Measurements from ENCODE around the gene KLF18.

DNA sequence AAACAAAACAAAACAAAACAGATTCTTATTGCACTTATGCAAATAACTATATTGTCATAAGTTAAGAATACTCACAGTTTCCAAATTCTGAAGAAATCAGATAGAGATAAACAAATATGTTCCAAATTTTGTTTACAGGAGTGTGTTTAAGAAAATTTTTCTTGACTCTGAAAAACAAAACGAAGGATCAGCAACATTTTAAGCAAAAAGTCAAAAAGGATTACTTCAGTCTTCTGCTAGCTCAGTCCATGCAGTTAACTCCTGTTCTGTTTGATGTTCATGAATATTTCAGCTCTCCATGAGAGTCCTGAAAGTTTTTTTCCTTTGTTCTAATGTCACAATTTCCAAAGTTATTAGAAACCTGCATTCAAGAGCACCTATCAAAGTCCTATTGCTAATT is 33.2 kb upstream of the KLF18 start:
- TF ChIP-seq, protein P1, sequence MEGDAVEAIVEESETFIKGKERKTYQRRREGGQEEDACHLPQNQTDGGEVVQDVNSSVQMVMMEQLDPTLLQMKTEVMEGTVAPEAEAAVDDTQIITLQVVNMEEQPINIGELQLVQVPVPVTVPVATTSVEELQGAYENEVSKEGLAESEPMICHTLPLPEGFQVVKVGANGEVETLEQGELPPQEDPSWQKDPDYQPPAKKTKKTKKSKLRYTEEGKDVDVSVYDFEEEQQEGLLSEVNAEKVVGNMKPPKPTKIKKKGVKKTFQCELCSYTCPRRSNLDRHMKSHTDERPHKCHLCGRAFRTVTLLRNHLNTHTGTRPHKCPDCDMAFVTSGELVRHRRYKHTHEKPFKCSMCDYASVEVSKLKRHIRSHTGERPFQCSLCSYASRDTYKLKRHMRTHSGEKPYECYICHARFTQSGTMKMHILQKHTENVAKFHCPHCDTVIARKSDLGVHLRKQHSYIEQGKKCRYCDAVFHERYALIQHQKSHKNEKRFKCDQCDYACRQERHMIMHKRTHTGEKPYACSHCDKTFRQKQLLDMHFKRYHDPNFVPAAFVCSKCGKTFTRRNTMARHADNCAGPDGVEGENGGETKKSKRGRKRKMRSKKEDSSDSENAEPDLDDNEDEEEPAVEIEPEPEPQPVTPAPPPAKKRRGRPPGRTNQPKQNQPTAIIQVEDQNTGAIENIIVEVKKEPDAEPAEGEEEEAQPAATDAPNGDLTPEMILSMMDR (IDR thresholded peaks at IDR 0.05) = no peak
- no peak for TF ChIP-seq POLR2AphosphoS5 (IDR thresholded peaks at IDR 0.05; ENCODE audit: insufficient read depth in 1 of 2, low read depth in 1 of 2)

Measured in vagina (tissue), 2 donors.